Activated naive CD8-positive, alpha-beta T cell treated with anti-CD3 and anti-CD28 coated beads, Interleukin-2, amount 50 U/mL, for 24 hours (primary cell): ENCODE measurements around the gene BCORL1.

ENCODE experiments used
- ATAC-seq: fragments of 150-1000 bp; cut with Tn5 transposase; one replicate; pipeline ENCODE4 v1.10.0; 2021
- DNase-seq: peaks from one replicate; pipeline ENCODE4 v3.0.0; 2021
- H3K27ac Mint-ChIP-seq: one replicate; pipeline ENCODE4 v1.8.0; 2021; ENCODE audit warnings: mild to moderate bottlenecking, mixed read lengths
- H3K27me3 Mint-ChIP-seq: one replicate; pipeline ENCODE4 v1.8.0; 2021; ENCODE audit warnings: mixed read lengths
- H3K36me3 Mint-ChIP-seq: one replicate; pipeline ENCODE4 v1.8.0; 2021; ENCODE audit warnings: low read depth, mixed read lengths
- H3K4me1 Mint-ChIP-seq: one replicate; pipeline ENCODE4 v1.8.0; 2021; ENCODE audit warnings: mixed read lengths
- H3K4me3 Mint-ChIP-seq: one replicate; pipeline ENCODE4 v1.8.0; 2021; ENCODE audit warnings: mild to moderate bottlenecking, moderate library complexity, mixed read lengths
- H3K9me3 Mint-ChIP-seq: one replicate; pipeline ENCODE4 v1.8.0; 2021; ENCODE audit warnings: mixed read lengths

BCORL1 gene

DNA sequence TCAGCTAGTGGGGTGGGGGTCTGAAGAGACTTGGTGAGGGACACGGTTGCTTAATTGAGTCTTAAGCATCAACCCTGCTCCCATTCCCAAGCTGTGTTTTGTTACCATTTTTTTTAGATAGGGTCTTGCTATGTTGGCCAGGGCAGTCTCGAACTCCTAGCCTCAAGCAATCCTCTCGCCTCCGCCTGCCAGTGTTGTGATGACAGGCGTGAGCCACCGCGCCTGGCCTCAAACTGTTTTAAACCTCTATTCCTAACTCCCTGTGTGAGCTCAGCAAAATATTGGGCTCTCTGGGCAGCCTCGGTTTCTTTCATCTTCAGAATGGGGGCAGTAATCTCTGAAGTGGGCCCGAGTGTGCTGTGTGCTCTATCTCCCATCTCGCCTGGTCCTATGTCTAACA, 26.3 kb upstream of the BCORL1 start:
- H3K27me3 Mint-ChIP-seq, result peaks cover 2% of the 10 kb centered on the region
- peaks cover 2% of the 10 kb centered on the region for H3K36me3 Mint-ChIP-seq
- ATAC-seq (no peak), DNase-seq (no peak)
- no peak overlapping the region for H3K4me3 Mint-ChIP-seq
- H3K27ac Mint-ChIP-seq, result no peak overlapping the region
- no peaks in the 10 kb centered on the region for H3K9me3 Mint-ChIP-seq
- H3K4me1 Mint-ChIP-seq, result peaks cover 8% of the 10 kb centered on the region

DNA sequence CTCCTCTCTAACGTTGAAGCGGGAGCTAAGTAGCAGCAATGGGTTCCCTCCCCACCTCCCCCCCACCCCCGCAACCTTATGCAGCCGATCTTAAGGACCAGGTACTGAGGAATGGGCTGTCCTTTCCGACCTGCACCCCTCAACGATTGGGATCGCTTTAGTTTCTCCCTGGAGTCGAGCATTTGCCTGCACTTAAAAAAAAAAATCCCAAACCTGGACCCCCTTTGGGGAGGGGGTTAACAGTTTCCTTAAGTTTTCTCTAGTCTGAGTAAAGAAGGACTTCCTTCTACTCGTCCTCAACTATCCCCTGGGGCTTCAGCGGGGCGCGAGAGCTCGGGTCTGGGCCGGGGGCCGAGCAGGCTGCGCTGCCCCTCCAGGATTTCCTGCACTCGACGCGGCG, 25.7 kb upstream of the BCORL1 start:
- H3K27ac Mint-ChIP-seq, result no peak overlapping the region
- no peak overlapping the region for H3K4me3 Mint-ChIP-seq
- peaks cover 2% of the 10 kb centered on the region for H3K36me3 Mint-ChIP-seq
- H3K27me3 Mint-ChIP-seq, result peaks cover 2% of the 10 kb centered on the region
- peaks cover 13% of the 10 kb centered on the region for H3K4me1 Mint-ChIP-seq
- H3K9me3 Mint-ChIP-seq, result no peaks in the 10 kb centered on the region
- ATAC-seq (no peak), DNase-seq (no peak)

DNA sequence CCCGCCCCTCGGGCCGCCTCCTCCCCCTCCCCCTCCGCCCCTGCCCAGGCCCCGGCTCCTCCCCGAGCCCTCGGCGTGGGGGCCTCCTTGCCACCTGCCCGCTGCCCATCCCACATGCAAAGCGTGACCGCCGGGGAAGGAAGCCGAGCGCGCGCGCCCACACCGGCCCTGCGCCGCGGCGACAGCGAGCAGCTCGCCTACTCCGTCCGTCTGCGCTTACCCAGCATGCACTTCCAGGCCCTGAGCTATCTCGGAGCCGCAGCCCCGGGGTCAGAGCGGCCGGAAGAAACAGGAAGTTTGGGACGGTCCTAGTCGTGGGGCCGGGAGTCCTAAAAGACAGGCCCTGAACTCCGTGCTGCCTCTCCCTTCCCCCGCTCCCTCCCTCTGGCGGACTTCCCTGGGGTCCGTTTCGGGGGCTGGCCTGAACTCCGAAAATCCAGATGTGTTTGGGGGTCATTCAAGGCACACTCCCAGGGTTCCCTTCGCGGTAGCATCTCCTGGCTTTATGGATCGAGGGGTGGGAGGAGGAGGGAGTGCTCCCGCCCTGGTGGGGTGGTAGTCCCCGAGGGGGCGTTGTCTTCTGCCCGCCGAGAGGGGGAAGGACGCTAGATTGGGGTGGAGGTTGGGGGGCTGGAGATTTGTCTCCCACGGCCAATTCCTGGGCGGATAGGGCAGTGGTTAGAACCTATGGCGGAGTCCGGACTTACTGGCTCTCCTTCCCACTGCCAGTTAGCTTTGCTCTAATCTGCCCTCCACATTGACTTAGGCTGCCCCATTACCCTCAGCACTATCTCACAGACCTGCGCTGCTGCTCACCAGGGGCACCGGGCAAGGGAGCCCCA, 25.0 kb upstream of the BCORL1 start:
- peaks cover 14% of the 10 kb centered on the region for H3K4me1 Mint-ChIP-seq
- no peaks in the 10 kb centered on the region for H3K9me3 Mint-ChIP-seq
- H3K36me3 Mint-ChIP-seq, result peaks cover 2% of the 10 kb centered on the region
- ATAC-seq, result peak; percentile 66
- DNase-seq, result peak; percentile 58
- H3K27ac Mint-ChIP-seq, result peak overlapping the region; percentile 31
- H3K4me3 Mint-ChIP-seq, result peak overlapping the region; percentile 62
- H3K27me3 Mint-ChIP-seq, result peaks cover 2% of the 10 kb centered on the region

DNA sequence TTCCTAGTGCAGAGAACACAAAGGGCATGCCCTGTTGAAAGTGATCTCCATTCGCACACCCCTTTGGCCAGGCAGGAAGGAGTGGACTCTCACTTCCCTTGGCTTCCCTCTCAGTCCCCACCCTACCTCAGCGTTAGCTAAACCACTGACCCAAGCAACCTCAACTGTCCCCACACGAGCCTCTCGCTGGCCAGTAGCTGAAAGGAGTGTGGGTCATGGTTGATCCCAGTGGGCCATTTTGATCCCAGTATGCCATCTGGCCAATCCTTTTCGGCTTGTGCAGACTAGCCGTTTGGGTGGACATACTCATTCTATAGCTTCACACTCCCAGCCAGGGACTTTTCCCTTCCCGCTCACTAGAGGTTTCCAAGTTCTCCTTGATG, 24.4 kb upstream of the BCORL1 start:
- Mint-ChIP-seq H3K27me3 (no peaks in the 10 kb centered on the region), H3K9me3 (no peaks in the 10 kb centered on the region), H3K36me3 (no peaks in the 10 kb centered on the region), H3K4me3 (peak overlapping the region; percentile 62), H3K27ac (no peak overlapping the region), H3K4me1 (peaks cover 10% of the 10 kb centered on the region)
- DNase-seq (no peak), ATAC-seq (no peak)

DNA sequence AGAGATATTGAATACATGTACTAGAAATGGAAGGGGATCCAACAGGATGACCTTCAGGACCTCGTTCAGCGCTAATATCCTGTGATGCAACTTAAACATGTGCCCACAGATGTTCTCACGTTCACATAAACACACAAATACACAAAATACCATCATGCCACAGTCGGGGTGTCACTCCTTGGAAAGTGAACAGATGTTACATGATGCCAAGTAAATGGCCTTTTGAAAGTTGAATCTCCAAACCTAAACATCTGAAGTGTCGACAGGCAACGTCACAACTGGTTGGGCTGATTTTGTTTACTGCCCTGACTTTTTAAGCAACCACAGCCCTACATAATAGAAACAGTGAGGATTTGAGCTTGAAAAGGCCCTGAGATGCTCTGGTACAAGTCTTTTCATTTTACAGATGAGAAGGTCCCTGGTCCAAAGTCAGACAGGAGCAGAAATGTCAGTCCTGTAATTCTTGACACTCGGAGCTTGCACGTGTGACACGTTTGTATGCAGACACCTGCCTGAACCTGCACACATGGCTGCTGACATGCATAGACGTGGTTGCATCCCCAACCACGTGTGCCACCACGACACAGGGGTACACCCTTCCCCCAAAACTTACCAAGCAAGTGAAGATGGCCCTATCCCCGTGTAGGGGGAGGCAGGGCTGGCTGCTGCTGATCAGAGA, 23.5 kb upstream of the BCORL1 start:
- H3K27ac Mint-ChIP-seq, result no peak overlapping the region
- DNase-seq (no peak), ATAC-seq (no peak)
- no peaks in the 10 kb centered on the region for H3K9me3 Mint-ChIP-seq
- no peak overlapping the region for H3K4me3 Mint-ChIP-seq
- no peaks in the 10 kb centered on the region for H3K27me3 Mint-ChIP-seq
- H3K36me3 Mint-ChIP-seq, result no peaks in the 10 kb centered on the region
- peaks cover 8% of the 10 kb centered on the region for H3K4me1 Mint-ChIP-seq

DNA sequence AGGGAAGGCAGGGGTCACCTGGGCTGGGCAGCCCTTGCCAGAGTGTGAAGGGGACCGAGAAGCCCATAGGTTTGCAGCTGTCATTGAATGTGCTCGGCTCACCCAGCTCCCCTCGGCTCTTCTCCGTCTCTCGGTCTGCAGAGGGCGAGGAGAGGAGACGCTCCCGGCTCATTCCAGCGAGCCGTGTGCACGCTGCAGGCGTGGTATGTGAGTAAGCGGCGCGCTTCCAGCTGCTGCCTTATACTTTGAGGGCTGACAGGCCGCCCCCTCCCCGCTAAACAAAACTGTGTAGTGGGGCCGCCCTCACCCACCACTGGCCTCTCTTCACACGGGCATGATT, 23.0 kb upstream of the BCORL1 start:
- H3K4me3 Mint-ChIP-seq, result no peak overlapping the region

DNA sequence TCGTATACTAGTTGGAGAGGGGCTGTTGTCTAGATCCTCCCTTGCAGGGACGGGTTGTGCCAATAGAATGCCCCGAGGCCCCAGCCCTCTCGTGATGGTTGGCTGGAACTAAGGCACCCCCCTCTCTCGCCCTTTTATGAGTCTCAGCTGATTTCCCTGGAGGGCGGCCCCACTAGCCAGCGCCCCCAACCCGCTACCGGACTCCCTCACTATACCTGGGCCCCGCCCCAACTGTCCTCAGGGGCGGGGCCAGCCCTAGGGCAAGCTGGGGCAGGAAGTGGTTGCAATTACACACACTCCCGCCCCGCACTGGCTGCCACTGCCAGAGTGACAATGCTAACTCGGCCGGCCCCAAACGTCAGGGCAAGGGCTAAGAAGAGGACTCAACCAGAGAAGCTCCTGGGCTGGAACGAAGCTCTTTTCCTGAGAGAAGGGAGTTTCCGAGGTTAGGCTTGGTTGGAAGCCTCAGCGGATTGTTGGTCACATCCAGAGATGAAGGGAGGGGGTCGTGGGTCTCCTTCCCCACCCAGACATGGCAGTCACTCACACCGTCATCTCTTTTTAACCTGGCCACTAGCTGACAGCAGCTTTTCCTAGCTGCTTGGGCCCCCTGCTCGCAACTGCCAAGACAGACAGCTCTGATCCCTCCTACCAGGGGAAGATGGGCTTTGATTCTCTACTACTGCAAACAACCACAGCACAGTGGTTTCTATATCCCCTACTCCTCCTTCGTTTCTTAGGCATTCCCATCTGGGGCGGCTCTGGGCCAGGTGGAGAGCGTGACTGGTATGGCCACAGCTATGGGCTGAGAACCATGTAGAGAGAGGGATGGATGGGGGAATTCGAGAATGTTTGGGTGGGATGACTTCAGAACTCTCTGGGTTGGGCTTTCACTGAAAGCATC, 21.0 kb upstream of the BCORL1 start:
- Mint-ChIP-seq H3K27ac (peak overlapping the region; percentile 73), H3K27me3 (no peaks in the 10 kb centered on the region), H3K4me1 (peaks cover 8% of the 10 kb centered on the region), H3K9me3 (no peaks in the 10 kb centered on the region), H3K36me3 (no peaks in the 10 kb centered on the region), H3K4me3 (peak overlapping the region; percentile 67)
- peak; percentile 95 for ATAC-seq
- DNase-seq, result peak; percentile 68

More for the DNA sequence above, 23.0 kb upstream of the BCORL1 start:
- Mint-ChIP-seq H3K27me3 (no peaks in the 10 kb centered on the region), H3K4me1 (peaks cover 8% of the 10 kb centered on the region), H3K27ac (no peak overlapping the region), H3K9me3 (no peaks in the 10 kb centered on the region), H3K36me3 (no peaks in the 10 kb centered on the region)
- ATAC-seq, result no peak
- DNase-seq, result no peak

DNA sequence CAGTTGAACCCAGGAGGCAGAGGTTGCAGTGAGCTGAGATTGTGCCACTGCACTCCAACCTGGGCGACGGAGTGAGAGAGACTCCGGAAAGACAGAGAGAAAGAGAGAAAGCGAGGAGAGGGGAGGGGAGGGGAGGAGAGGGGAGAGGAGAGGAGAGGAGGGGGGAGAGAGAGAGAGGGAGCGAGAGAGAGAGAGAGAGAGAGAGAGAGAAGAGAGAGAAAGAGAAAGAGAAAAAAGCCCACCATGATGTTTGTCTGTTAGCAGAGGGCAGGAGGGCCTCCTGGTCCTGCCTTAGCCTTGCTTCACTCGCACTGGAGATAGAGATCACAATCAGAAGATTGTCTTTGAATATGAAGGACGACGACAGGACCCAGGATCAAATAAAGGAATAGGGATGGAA, 18.7 kb upstream of the BCORL1 start:
- Mint-ChIP-seq H3K27ac (no peak overlapping the region), H3K4me3 (no peak overlapping the region), H3K4me1 (peaks cover 8% of the 10 kb centered on the region), H3K9me3 (no peaks in the 10 kb centered on the region), H3K36me3 (no peaks in the 10 kb centered on the region), H3K27me3 (no peaks in the 10 kb centered on the region)
- no peak for DNase-seq
- ATAC-seq, result no peak

DNA sequence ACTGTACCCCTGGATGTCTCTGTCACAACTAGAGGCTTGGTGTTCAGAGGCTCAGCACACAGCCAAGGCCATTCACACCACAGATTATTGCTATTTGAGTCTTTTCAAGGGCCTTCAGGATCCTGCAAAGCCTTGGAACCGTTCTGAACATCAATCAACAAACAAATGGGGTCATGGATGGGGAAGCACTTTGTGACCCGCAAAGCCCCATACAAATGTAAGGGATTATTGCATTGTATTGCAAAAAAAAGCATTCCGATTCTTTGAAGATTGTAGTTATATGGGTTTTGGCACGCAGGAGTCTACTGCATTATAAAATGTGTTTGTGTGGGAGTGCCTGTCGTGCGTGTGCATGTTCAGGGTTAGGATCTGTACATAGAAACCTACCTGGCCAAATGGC, 17.3 kb upstream of the BCORL1 start:
- Mint-ChIP-seq H3K4me3 (no peak overlapping the region), H3K27ac (no peak overlapping the region), H3K27me3 (no peaks in the 10 kb centered on the region), H3K36me3 (no peaks in the 10 kb centered on the region), H3K9me3 (no peaks in the 10 kb centered on the region), H3K4me1 (peaks cover 8% of the 10 kb centered on the region)
- ATAC-seq (no peak), DNase-seq (no peak)

DNA sequence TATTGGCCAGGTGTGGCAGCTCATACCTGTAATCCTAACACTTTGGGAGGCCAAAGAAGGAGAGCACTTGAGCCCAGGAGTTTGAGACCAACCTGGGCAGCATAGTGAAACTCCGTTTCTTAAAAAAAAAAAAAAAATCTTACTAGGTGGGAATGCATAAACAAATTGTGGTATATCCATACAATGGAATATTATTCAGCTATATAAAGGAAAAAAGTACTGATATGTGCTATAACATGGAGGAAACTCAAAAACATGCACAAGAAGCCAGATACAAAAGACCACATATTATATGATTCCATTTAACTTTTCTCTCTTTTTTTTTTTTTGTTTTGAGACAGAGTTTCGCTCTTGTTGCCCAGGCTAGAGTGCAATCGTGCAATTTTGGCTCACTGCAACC, 13.5 kb upstream of the BCORL1 start:
- no peaks in the 10 kb centered on the region for H3K36me3 Mint-ChIP-seq
- H3K27me3 Mint-ChIP-seq, result no peaks in the 10 kb centered on the region
- DNase-seq, result no peak
- H3K27ac Mint-ChIP-seq, result no peak overlapping the region
- no peaks in the 10 kb centered on the region for H3K9me3 Mint-ChIP-seq
- no peaks in the 10 kb centered on the region for H3K4me1 Mint-ChIP-seq
- no peak for ATAC-seq
- no peak overlapping the region for H3K4me3 Mint-ChIP-seq

DNA sequence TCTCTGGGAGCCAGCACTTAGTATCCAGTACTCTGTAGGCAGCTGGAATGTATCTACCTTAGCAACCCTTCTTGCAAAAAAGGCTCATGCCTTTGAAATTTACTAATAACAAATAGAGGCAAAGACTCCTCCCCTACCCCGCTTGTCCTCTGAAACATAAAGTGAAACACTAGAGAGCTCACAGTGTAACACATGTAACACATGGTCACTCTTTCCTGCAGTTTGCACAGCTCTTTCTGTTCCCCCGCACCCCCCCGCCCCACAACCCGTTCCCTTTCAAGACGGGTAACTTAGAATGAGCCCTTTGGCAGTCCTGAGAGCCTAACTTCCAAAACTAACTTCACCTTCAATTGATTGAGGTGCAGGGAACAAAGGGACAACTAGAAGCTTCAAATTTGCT, 6.0 kb upstream of the BCORL1 start:
- Mint-ChIP-seq H3K27me3 (no peaks in the 10 kb centered on the region), H3K36me3 (no peaks in the 10 kb centered on the region), H3K4me3 (no peak overlapping the region), H3K9me3 (no peaks in the 10 kb centered on the region), H3K4me1 (peaks cover 4% of the 10 kb centered on the region), H3K27ac (no peak overlapping the region)
- ATAC-seq (no peak), DNase-seq (no peak)

DNA sequence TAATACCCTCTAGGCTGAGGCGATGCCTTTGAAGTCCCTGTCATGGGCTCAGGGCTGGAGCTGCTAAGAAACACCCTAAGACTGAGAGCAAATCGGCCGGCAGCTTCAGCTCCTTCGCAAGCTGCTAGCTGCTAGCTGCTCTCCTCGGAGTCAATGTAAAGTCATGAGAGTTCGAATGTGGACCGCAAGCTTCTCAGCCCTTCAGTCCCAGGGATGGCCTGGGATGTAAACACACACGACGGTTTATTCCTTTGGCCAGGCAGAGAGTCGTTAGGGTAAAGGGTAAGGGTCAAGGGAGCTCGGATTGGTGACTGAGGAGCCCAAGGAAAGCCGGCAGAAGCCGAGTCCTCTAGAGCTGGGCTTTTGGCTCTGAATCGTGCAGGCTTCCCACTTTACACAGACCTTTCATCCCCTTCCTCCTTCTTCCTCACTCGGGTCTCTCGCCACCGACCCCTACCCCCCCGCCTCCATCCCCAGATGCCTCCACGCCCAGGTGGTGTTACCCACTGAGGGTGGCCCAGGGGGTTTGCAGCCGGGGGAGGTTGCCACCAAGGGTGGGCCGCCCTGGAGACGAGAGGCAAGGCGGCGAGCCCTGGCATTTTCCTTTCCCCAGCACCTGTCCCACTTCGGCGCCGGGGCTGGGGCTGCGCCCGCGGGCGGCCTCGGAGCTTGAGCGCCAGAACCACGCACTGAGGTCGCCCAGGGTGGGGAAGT, 3.1 kb upstream of the BCORL1 start:
- Mint-ChIP-seq H3K9me3 (no peaks in the 10 kb centered on the region), H3K27me3 (no peaks in the 10 kb centered on the region), H3K4me1 (peaks cover 4% of the 10 kb centered on the region), H3K27ac (no peak overlapping the region), H3K36me3 (no peaks in the 10 kb centered on the region), H3K4me3 (peak overlapping the region; percentile 29)
- DNase-seq (no peak), ATAC-seq (no peak)

DNA sequence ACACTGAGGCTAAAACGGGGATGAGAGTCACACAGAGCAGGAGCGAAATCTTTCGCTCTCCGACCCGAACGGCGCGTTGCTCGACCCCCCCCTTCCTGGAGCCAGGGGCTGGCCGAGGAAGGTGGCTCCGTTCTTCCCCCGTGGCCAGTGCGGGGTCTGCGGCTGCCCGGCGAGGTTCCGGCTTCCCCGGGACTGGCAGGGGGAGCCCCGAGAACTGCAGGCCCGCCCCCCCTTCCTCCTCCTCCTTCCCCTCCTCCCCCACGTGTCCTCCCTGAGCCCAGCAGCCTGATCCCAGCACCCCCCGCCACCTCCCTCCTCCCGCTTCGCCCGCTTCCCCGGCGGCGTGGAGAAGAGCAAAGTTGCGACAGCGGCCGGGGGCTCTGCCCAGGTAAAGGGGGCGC, 2.4 kb upstream of the BCORL1 start:
- Mint-ChIP-seq H3K27me3 (no peaks in the 10 kb centered on the region), H3K4me3 (no peak overlapping the region), H3K36me3 (no peaks in the 10 kb centered on the region), H3K9me3 (no peaks in the 10 kb centered on the region), H3K27ac (no peak overlapping the region), H3K4me1 (peaks cover 10% of the 10 kb centered on the region)
- DNase-seq (peak; percentile 35), ATAC-seq (no peak)

DNA sequence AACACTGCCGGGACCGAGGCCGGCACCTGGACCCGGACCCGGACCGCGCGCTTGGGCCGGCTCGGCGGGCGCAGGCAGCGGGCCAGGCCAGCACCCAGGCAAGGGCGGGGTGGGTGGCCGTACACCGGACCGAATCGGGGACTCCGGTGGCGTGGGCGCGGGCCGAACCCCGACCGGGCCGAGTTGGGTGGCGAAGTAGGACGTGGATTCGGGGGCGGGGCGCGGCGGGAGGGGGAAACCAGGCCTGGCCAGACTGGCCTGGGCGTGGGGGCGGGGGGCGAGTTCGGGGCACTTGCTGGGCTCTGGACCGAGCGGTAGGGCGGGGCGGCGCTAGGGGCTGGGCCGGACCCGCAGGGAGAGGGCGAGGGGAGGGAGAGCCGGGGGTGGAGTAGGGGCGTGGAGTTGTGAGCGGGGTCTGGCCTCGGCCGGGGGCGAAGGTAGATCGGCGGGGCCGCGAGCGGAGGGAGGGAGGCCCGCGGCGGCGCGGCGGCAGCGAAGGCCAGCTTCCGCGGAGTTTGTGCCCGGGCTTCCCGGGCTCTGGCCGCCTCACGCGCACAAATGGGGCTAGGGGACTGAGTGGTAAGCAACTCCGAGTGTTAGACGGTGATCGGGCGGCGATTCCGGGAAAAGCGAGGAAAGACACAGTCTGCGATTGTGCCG, 1.8 kb upstream of the BCORL1 start:
- Mint-ChIP-seq H3K36me3 (no peaks in the 10 kb centered on the region), H3K27me3 (no peaks in the 10 kb centered on the region), H3K27ac (no peak overlapping the region), H3K4me3 (no peak overlapping the region), H3K9me3 (no peaks in the 10 kb centered on the region), H3K4me1 (peaks cover 12% of the 10 kb centered on the region)
- no peak for ATAC-seq
- DNase-seq, result peak; percentile 23
